K562 (cell line): Measurements from ENCODE around the gene TNFAIP6. TPM values are rescaled to one million over a fixed set of nuclear protein-coding genes. Genes with fewer than 3 reads are reported as not detected.

Source experiments
- CBX1 ChIP-seq: sonication (generic); IDR thresholded peaks from 2 replicates; pipeline ENCODE4 v1.6.1; 2016; ENCODE audit warnings: antibody characterized with exemption, low read depth, mild to moderate bottlenecking
- COPS2 ChIP-seq: fragments of 450-650 bp; conservative IDR thresholded peaks from 2 replicates; pipeline ENCODE4 v1.6.1; 2016; ENCODE audit warnings: mild to moderate bottlenecking, moderate library complexity
- KDM2B ChIP-seq: fragments of 250-450 bp; sonication (Bioruptor Pico); IDR thresholded peaks from 2 replicates; pipeline ENCODE4 v1.8.0; 2021; ENCODE audit warnings: mild to moderate bottlenecking, moderate library complexity
- KLF1 ChIP-seq: fragments of 450-650 bp; IDR thresholded peaks from 2 replicates; pipeline ENCODE4 v1.6.1; 2016; ENCODE audit warnings: missing genetic modification characterization, missing compliant biosample characterization
- L3MBTL2 ChIP-seq: fragments of 450-650 bp; IDR thresholded peaks from 2 replicates; pipeline ENCODE4 v1.6.1; 2016; ENCODE audit warnings: mild to moderate bottlenecking, moderate library complexity
- RHOXF2B ChIP-seq: fragments of 250-450 bp; sonication (Bioruptor Pico); conservative IDR thresholded peaks from 2 replicates; pipeline ENCODE4 v1.5.1; 2021
- SAFB ChIP-seq: fragments of 200-400 bp; formaldehyde crosslinking; IDR thresholded peaks from 2 replicates; pipeline ENCODE4 v1.6.1; 2017; ENCODE audit warnings: low read depth, low read length, borderline replicate concordance
- SLC30A9 ChIP-seq: fragments of 250-450 bp; sonication (Bioruptor Pico); IDR thresholded peaks from 2 replicates; pipeline ENCODE4 v1.8.0; 2022; ENCODE audit warnings: mild to moderate bottlenecking, moderate library complexity
- ZFP91 ChIP-seq: sonication (generic); formaldehyde crosslinking; IDR thresholded peaks from 2 replicates; pipeline ENCODE4 v1.8.0; 2022; ENCODE audit warnings: mild to moderate bottlenecking, missing genetic modification reagents
- ZNF133 ChIP-seq: fragments of 250-450 bp; sonication (Bioruptor Pico); IDR thresholded peaks from 2 replicates; pipeline ENCODE4 v1.4.0; 2020; ENCODE audit warnings: mild to moderate bottlenecking
- ZNF134 ChIP-seq: fragments of 250-450 bp; sonication (Bioruptor Pico); conservative IDR thresholded peaks from 2 replicates; pipeline ENCODE4 v1.4.0; 2020
- ZNF140 ChIP-seq: fragments of 250-450 bp; sonication (Bioruptor Pico); IDR thresholded peaks from 2 replicates; pipeline ENCODE4 v1.8.0; 2021; ENCODE audit warnings: moderate library complexity, mild to moderate bottlenecking, inconsistent platforms
- ZNF24 ChIP-seq: fragments of 450-650 bp; IDR thresholded peaks from 2 replicates; pipeline ENCODE4 v1.6.1; 2016
- ZNF57 ChIP-seq: fragments of 450-650 bp; formaldehyde crosslinking; IDR thresholded peaks from 2 replicates; pipeline ENCODE4 v1.4.0; 2020; ENCODE audit warnings: mild to moderate bottlenecking, moderate library complexity
- ZNF696 ChIP-seq: fragments of 250-450 bp; sonication (Bioruptor Pico); conservative IDR thresholded peaks from 2 replicates; pipeline ENCODE4 v1.4.0; 2020; ENCODE audit warnings: mild to moderate bottlenecking, moderate library complexity
- polyA plus RNA-seq, 8 experiments: library from polyadenylated mRNA; depleted of rRNA in 4 of 8; stranded (reverse) in 5 of 8; unstranded in 3 of 8; fragments of >200 nt; fragmentation: Nextera tagmentation in 2 of 8; fragmentation: Illumina TruSeq in 1 of 8; extraction: Ambion mirVana in 2 of 8; extraction: Trizol in 1 of 8; gene quantifications; 2 replicates each; pipeline versions ENCODE4 v1.2.1 to v1.2.3, GENCODE V29; 2011 to 2014; ENCODE audit warnings: inconsistent platforms in 1 of 8, missing spikeins in 1 of 8
- total RNA-seq, 7 experiments: library from RNA; depleted of rRNA in 6 of 7; stranded (reverse); fragments of >200 nt in 6 of 7; fragmentation: Illumina TruSeq in 2 of 7; extraction: Trizol in 2 of 7; gene quantifications; 2 replicates each; pipeline versions ENCODE4 v1.2.1 to v1.2.3, GENCODE V29; 2011 to 2021; ENCODE audit warnings: low replicate concordance in 1 of 7
- TF ChIP-seq, protein P1 (sequence below): fragments of 450-650 bp; IDR thresholded peaks from 2 replicates; pipeline ENCODE4 v1.6.1; 2017; ENCODE audit warnings: antibody characterized with exemption, mild to moderate bottlenecking
- TF ChIP-seq, protein P2 (sequence below): fragments of 250-450 bp; sonication (Bioruptor Pico); IDR thresholded peaks from 2 replicates; pipeline ENCODE4 v1.8.0; 2022; ENCODE audit warnings: moderate library complexity, mild to moderate bottlenecking, inconsistent platforms

Gene TNFAIP6
- total and polyA plus RNA-seq, 9 of the 15 experiments (the other 6 are each of a cell fraction or from before 2014, with no cell fraction given): 0.07 to 0.28 (median 0.08) TPM; not detected in 6

- TF ChIP-seq ZFP91 (CRISPR knock-in tag) (no peak), ZNF696 (peak; percentile 87), SAFB (no peak), L3MBTL2 (no peak), SLC30A9 (no peak), COPS2 (no peak), ZNF57 (CRISPR knock-in tag) (peak; percentile 94), RHOXF2B (CRISPR knock-in tag) (peak; percentile 94), CBX1 (no peak), KDM2B (CRISPR knock-in tag) (no peak), ZNF24 (no peak), ZNF134 (CRISPR knock-in tag) (peak; percentile 91), KLF1 (tag) (0 out of 2 replicates have a peak, but pooled peaks have one; percentile 23), ZNF133 (CRISPR knock-in tag) (peak; percentile 87; the same call in 1 of the 2 replicates), ZNF140 (peak; percentile 78)
- TF ChIP-seq, protein P1, sequence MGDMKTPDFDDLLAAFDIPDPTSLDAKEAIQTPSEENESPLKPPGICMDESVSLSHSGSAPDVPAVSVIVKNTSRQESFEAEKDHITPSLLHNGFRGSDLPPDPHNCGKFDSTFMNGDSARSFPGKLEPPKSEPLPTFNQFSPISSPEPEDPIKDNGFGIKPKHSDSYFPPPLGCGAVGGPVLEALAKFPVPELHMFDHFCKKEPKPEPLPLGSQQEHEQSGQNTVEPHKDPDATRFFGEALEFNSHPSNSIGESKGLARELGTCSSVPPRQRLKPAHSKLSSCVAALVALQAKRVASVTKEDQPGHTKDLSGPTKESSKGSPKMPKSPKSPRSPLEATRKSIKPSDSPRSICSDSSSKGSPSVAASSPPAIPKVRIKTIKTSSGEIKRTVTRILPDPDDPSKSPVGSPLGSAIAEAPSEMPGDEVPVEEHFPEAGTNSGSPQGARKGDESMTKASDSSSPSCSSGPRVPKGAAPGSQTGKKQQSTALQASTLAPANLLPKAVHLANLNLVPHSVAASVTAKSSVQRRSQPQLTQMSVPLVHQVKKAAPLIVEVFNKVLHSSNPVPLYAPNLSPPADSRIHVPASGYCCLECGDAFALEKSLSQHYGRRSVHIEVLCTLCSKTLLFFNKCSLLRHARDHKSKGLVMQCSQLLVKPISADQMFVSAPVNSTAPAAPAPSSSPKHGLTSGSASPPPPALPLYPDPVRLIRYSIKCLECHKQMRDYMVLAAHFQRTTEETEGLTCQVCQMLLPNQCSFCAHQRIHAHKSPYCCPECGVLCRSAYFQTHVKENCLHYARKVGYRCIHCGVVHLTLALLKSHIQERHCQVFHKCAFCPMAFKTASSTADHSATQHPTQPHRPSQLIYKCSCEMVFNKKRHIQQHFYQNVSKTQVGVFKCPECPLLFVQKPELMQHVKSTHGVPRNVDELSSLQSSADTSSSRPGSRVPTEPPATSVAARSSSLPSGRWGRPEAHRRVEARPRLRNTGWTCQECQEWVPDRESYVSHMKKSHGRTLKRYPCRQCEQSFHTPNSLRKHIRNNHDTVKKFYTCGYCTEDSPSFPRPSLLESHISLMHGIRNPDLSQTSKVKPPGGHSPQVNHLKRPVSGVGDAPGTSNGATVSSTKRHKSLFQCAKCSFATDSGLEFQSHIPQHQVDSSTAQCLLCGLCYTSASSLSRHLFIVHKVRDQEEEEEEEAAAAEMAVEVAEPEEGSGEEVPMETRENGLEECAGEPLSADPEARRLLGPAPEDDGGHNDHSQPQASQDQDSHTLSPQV: peak; percentile 100
- TF ChIP-seq, protein P2, sequence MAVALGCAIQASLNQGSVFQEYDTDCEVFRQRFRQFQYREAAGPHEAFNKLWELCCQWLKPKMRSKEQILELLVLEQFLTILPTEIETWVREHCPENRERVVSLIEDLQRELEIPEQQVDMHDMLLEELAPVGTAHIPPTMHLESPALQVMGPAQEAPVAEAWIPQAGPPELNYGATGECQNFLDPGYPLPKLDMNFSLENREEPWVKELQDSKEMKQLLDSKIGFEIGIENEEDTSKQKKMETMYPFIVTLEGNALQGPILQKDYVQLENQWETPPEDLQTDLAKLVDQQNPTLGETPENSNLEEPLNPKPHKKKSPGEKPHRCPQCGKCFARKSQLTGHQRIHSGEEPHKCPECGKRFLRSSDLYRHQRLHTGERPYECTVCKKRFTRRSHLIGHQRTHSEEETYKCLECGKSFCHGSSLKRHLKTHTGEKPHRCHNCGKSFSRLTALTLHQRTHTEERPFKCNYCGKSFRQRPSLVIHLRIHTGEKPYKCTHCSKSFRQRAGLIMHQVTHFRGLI (CRISPR knock-in tag): peak; percentile 97
Measured at GRCh38 chr2:151380580-151381235, 23.3 kb downstream of the TNFAIP6 start (continued).
